ENCODE data around the gene OLFML1. TPM values are rescaled to one million over a fixed set of nuclear protein-coding genes. Genes with fewer than 3 reads are reported as not detected.

The OLFML1 gene
- total and polyA plus RNA-seq, 2 of the 8 experiments (the other 6 are each of a cell fraction or from before 2014, with no cell fraction given): 0.24 TPM; not detected in 1

DNA sequence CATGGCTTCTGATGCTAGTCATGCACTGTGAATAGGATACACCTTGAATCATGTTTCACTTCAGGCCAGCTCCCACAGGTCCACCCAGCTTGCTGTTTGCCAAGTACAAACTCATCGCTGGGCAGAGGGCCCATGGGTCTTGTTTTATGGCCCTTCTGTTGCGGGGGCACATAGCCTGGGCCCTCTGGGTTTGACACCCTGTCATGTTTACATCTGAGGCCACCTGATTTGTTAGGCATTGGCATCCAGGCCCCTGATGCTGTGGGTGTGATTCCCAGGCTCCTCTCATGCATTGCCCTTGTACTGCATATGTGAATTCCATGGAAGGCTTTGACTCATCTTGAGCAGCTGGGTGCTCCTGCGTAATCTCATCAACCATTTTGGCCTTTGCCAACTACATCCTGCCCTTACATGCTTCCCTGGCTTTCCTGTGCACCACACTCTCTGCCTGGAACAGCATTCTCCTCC is 61.1 kb downstream of the OLFML1 start (continued):
- TF ChIP-seq RNF2 (IDR thresholded peaks at IDR 0.05; ENCODE audit: borderline replicate concordance, low read depth, low read length, missing control alignments, poor library complexity, severe bottlenecking): no peak
- no peak for TF ChIP-seq BRCA1 (IDR thresholded peaks at IDR 0.05; ENCODE audit: low read depth, low read length)
- TF ChIP-seq, protein P1, sequence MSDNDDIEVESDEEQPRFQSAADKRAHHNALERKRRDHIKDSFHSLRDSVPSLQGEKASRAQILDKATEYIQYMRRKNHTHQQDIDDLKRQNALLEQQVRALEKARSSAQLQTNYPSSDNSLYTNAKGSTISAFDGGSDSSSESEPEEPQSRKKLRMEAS (IDR thresholded peaks at IDR 0.05): no peak
- no peak for TF ChIP-seq RAD21 (IDR thresholded peaks at IDR 0.05 in 1 of 2, conservative IDR thresholded peaks at IDR 0.05 in 1 of 2; ENCODE audit: low read depth in 2 of 2, low read length in 2 of 2)
- no peak for TF ChIP-seq KDM5A (IDR thresholded peaks at IDR 0.05; ENCODE audit: low read length)
- no peak for TF ChIP-seq BACH1 (IDR thresholded peaks at IDR 0.05; ENCODE audit: low read length)
- no peak for TF ChIP-seq CBX5 (IDR thresholded peaks at IDR 0.05; ENCODE audit: low read depth, low read length)
